Measurements from ENCODE around the gene LRRK1.
A peak's percentile ranks its signal among the peaks of the same experiment; 100 is the strongest.

LRRK1 gene

GRCh38 chr15:100918034-100918689, 995 bp upstream of the LRRK1 start:
- peak; percentile 75 for DNase-seq

GRCh38 chr15:100919481-100920405, 586 bp downstream of the LRRK1 start:
- peak; percentile 15 to 22 for DNase-seq

- no peak for DNase-seq
Measured at GRCh38 chr15:100920516-100921135, 1.5 kb downstream of the LRRK1 start.

- DNase-seq = no peak
Measured at GRCh38 chr15:100922192-100923040, 3.3 kb downstream of the LRRK1 start.

DNA sequence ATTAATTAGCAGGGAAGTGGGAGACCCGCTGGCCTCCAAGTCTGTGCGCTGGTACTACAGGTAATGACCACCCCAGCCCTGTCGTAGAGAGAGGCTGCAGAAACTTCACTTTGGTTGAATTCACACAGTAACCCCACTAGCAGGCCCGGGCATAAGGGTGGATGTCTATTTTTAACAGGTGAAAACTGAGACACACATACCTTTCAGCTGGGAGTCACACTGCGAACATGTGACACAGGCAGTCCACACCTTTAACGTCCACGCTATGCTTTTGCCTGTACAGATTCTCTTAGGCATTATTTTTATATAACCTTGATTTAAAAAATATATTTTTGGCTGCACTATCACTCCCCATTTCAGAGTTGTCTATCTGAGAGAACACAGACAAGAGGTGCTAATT, 3.9 kb downstream of the LRRK1 start:
- DNase-seq = no peak

DNA sequence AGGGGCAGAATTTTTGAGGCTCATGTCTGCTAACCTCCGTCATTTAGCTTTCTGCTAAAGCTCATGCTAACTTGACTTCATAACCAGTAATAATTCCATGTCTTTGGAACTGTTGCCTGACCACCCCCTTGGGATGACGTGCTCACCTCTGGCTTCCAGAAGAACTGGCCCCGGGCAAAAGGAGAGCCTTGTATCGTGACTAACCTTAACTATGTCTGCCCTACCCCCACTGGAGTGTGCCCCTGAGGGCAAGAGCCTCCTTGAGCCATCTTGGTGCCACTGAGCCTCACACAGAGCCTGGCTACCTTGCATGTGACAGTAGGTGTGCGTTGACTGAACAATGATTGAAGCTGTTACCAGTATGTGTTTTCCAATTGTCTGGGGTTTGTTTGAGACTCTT, 4.7 kb downstream of the LRRK1 start:
- no peak for DNase-seq

DNA sequence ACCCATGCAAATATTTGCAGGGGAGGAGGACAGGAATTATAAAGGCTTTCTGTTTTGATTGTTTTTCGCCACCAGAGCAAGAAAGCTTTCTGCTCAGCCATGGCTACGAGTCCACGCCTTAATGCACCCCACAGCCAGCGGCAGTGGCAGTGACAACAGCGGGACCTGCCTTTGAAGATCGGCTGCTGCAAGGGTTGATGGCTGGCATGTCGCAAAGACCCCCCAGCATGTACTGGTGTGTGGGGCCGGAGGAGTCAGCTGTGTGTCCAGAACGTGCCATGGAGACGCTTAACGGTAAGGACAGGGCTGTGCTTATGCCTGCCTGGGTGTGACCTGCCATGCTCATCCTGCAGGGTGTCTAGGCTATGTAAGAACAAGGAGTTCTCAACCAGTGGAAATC, 5.3 kb downstream of the LRRK1 start:
- no peak for DNase-seq

GRCh38 chr15:100925480-100925879, 6.3 kb downstream of the LRRK1 start:
- no peak for DNase-seq

GRCh38 chr15:100926258-100926657, 7.1 kb downstream of the LRRK1 start:
- peak in 1 of 2 experiments; percentile 11 for DNase-seq

- no peak for DNase-seq
Measured at GRCh38 chr15:100926971-100927756, 8.0 kb downstream of the LRRK1 start.

DNA sequence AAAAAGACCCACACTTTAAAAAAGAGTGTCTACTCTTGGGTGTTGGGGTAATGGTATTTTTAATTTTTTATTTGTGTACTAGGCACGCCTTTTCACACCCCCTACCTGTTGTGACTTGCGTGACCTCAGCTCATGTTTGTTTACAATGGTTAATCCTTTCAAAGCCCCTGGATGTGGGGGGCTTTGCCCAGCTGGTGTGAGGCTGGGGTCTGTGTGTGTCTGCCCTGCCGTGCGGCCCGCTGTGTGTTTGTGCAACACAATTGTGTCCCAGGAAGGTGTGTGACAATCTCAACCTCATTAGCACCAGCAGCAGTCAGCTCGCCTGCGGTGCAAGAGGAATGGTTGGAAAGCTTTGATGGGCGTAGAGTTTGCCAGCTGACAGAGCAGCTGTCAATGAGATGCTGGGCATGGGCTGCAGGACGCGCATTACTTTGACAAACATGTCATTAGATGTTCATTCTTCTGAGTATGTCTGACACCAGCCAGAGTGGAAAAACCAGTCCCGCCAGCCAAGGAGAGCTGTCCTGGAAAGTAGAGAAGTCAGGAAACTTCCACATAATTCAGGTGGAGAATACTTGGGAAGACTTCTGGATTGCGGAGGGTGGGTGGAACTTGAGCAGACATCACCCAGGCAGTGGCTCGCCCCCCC, 9.6 kb downstream of the LRRK1 start:
- DNase-seq = no peak

DNA sequence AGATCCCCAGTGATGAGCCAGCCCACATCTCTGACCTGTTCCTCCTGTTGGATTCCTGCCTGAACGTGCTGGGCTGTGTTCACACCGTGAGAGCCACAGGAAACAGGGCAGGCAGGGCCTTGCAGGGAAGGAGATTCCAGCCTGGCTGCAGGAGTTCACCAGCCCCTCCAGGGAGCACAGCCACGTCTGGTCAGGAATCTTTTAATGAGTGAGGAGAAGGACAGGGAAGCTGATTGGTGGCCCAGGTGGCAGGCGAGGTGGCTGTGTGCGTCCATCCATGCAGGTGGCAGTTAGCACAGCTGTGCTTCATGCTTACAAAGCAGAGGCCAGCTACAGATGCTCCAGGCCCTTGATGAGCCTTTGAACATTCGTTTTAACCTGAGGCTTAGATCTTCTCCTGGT, 10.5 kb downstream of the LRRK1 start:
- no peak for DNase-seq

DNA sequence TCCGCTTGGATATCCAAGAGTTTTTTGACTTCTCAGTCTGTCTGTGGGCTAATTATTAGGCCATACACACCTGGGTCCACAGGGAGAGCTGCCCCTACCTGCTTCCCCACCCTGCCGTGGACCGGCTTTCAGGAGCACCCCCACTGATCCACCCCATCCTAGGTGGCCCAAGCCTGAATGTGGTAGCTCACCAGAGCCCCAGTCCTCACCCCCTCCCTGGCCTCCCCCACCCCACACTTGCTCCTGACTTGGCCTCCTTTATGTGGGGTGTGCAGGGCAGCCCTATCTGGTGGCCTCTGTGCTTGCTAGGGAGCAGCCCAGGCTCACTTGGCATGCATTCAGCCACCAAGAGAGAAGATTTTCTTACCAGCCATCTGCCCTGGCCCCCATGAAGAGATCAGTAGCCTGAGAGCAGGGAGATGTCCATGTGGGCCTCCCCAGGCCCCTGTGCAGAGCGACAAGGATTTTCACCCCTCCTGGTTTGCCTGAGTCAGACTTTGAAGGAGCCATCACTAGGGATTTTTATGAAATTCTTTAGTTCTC, 11.2 kb downstream of the LRRK1 start:
- DNase-seq = no peak

- DNase-seq = no peak
Measured at GRCh38 chr15:100931143-100931890, 12.2 kb downstream of the LRRK1 start.

- no peak for DNase-seq
Measured at GRCh38 chr15:100932676-100933348, 13.7 kb downstream of the LRRK1 start.

- no peak for DNase-seq
Measured at GRCh38 chr15:100934166-100934565, 15.0 kb downstream of the LRRK1 start.

DNA sequence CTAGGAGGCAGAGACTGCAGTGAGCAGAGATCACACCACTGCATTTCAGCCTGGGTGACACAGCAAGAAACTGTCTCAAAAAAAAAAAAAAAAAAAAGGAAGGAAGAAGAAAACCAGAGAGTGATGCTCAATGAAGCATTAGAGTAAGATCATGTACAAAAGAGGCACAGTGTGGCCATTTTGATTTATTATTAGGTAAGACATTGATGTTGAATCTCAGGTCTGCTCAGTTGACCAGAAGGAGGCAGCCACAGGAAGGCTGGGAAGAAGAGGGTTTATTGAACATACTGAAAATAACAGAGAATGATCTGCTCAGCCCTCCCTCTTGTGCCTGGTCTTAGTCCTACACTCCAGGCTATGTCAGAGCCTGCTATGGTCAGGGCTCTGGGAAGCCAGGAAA, 15.6 kb downstream of the LRRK1 start:
- no peak for DNase-seq

DNA sequence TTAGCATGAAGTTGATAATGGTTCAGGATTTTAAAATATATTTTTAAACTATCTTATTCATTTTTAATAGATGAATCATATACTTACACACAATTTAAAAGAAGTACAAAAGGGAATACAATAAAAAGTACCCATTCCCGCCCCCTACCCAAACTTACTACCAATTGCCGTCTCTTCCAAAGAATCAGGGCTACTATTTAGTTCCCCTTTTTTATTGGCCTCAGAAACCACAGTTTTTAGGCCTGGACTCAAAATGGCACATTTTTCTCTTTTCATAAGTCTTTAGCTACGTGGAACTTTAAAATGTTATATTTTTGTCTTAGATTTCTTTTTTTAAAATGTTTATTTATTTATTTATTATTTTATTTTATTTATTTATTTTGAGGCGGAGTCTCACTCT, 18.0 kb downstream of the LRRK1 start:
- no peak for DNase-seq

DNA sequence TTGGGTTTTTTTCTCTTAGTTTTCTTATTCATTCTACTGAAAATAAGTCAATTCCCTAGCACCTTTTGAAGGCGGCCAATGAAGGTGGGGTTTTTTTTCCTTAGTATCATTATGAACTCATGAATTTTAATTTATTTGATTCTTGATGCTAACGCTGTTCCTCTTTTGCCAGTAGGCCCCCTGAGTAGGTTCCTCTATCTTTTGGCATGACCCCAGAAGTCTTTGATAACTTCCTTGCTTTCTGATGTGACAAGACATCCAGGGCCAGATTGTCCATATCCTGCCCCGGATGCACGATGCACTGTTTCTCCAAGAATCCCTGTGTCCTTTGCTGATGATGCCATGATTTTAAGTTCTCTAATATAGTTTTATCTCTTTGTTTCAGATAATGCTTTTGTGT, 20.6 kb downstream of the LRRK1 start:
- DNase-seq = no peak
